Left renal pelvis (tissue), 4 donors: ENCODE results near the gene BRPF3. TPM values are rescaled to one million over a fixed set of nuclear protein-coding genes. Genes with fewer than 3 reads are reported as not detected.

Source experiments
- DNase-seq, 4 donors: peaks; one replicate each; pipeline ENCODE4 v3.0.0-alpha.2; 2013; ENCODE audit warnings: low read depth in 4 of 4, low spot score in 3 of 4
- polyA plus RNA-seq, 4 donors: library from polyadenylated mRNA; unstranded; fragments of 120-200 nt; gene quantifications; one replicate each; pipeline ENCODE4 v1.2.1, GENCODE V29; 2013; ENCODE audit not compliant: insufficient read length in 4 of 4

The BRPF3 gene
- polyA plus RNA-seq, 4 donors = 44.8 to 54.8 (median 46.7) TPM

GRCh38 chr6:36266913-36267644 is 70.5 kb downstream of the BRPF3 start:
- no peak for DNase-seq

- no peak for DNase-seq
Observed at GRCh38 chr6:36267731-36268477, 71.4 kb downstream of the BRPF3 start.

- no peak for DNase-seq
Observed at GRCh38 chr6:36268478-36269275, 72.1 kb downstream of the BRPF3 start.

- no peak for DNase-seq
Observed at GRCh38 chr6:36269834-36270705, 73.5 kb downstream of the BRPF3 start, which contains the start of gene PNPLA1. PNPLA1 (plus strand) TSS chr6:36270060; CDS start chr6:36270460, 400 bp downstream.

- DNase-seq = no peak
Observed at GRCh38 chr6:36272234-36272633, 75.7 kb downstream of the BRPF3 start.

GRCh38 chr6:36273067-36273466 is 76.5 kb downstream of the BRPF3 start:
- DNase-seq = no peak

GRCh38 chr6:36273802-36274514 is 77.4 kb downstream of the BRPF3 start:
- DNase-seq = no peak

- no peak for DNase-seq
Observed at GRCh38 chr6:36276581-36277536, 80.3 kb downstream of the BRPF3 start.

- no peak for DNase-seq
Observed at GRCh38 chr6:36277946-36278470, 81.5 kb downstream of the BRPF3 start.

- DNase-seq = no peak
Observed at GRCh38 chr6:36280467-36280866, 83.9 kb downstream of the BRPF3 start.

GRCh38 chr6:36280983-36281382 is 84.4 kb downstream of the BRPF3 start:
- DNase-seq = no peak

Other genes with a start within 250 kb of the BRPF3 start
- gene SLC26A8, start 172.1 kb upstream of the BRPF3 start, polyA plus RNA-seq = under 1 TPM; 0.16 to 0.81 (median 0.27) TPM
- 10 to 100 TPM; 52.8 to 55.8 (median 54.5) TPM for gene MAPK14, start 168.9 kb upstream of the BRPF3 start, polyA plus RNA-seq
- gene MAPK13, start 66.2 kb upstream of the BRPF3 start, polyA plus RNA-seq = 10 to 100 TPM in 3 of 4 donors, 1 to 10 TPM in 1; 6.5 to 27.6 (median 19.6) TPM
- gene PNPLA1, start 73.3 kb downstream of the BRPF3 start, polyA plus RNA-seq = 1 to 10 TPM in 3 of 4 donors, under 1 TPM in 1; 0.11 to 2.7 (median 2.4) TPM
- under 1 TPM; 0.04 to 0.19 (median 0.16) TPM for gene BNIP5, start 140.1 kb downstream of the BRPF3 start, polyA plus RNA-seq
- gene ETV7, start 190.9 kb downstream of the BRPF3 start, polyA plus RNA-seq = under 1 TPM in 3 of 4 donors, not detected in 1; 0.10 to 0.36 (median 0.11) TPM
- gene PXT1, start 246.1 kb downstream of the BRPF3 start, polyA plus RNA-seq = under 1 TPM in 2 of 4 donors, not detected in 2; 0.10 to 0.15 TPM
- gene KCTD20, start 246.3 kb downstream of the BRPF3 start, polyA plus RNA-seq = 10 to 100 TPM; 46.7 to 85.6 (median 52.5) TPM